COLO829 (cell line): Measurements from ENCODE around the gene CDKN2B.

Experiments
- DNase-seq: peaks from one replicate; pipeline ENCODE4 v3.0.0; 2012; ENCODE audit warnings: low spot score

CDKN2B gene

DNA sequence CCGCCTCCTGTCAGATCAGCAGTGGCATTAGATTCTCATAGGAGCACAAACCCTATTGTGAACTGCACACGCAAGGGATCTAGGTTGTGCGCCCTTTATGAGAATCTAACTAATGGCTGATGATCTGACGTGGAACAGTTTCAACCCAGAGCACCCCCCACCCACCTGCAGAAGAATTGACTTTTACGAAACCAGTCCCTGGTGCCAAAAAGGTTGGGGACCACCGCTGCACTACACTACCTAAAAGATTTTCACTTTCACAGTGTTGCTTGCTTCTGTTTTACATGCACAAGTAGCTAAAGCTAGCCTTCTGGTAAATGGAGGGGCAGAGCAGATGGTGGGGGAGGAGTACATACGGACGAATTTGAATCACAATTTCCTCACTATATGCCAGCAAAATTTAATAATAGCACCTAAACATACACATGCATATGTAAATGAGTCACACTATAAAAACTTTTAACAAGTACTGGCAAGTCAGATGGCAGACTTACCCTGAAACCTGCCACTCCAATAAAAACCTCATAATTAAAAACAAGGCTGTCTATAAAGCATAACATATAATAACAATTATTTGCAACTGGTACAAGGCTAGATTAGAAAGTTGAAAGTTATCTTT lies 24.0 kb upstream of the CDKN2B start:
- no peak for DNase-seq

DNA sequence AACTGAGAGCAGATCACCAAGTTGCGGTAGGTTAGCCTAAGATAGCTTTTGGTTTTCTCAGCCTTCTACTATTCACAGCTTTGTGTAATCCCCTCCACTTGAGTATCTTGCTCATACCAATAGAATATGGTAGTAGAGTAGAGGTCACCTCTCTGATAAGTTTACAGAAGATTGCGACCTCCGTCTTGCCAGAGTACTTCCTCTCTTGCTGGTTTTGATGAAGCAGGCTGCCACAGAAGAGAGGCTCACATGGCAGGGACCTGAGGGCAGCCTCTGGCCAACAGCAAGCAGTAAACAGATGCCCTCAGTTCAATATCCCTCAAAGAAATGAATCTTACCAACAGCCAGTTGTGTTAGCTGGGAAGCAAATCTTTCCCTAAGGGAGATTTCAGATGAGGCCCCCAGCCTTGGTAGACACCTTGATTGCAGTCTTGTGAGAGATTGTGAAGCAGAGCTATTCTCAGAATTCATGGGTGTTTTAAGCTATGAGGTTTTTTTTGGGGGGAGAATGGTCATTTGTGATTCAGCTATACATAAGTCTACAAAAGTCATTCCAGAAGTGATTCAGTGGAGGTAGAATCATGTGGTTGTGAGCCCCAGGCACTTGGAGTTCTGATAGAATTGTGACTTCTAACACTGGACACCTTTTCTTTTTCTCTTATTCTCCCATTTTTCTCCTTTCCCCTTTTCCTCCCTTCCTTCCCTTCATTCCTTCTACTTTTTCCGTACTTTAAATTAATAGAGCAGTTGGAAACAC lies 22.7 kb upstream of the CDKN2B start:
- DNase-seq = no peak

DNA sequence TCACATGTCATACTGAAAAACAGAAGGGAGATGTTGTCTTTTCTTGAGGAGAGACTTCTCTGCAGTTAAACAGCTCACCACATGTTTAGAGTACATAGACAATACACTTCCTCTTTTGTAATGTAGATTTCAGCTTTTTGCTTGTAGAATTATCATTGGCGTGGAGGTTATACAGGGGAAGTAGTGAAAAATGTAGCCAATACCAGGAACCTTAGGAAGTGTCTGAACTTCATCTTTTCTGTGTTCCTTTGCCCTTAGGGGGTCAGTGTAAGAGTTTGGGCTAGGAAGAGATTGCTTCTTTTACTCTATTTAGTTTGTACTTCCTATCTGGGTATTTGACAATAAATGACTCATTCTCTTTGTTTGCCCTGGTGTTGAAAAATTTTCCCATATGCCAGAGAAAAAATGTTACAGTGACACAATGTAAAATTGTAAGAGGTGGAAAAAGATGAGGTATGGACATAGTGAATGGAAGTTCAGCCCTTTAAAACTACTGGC lies 21.0 kb upstream of the CDKN2B start:
- no peak for DNase-seq

DNA sequence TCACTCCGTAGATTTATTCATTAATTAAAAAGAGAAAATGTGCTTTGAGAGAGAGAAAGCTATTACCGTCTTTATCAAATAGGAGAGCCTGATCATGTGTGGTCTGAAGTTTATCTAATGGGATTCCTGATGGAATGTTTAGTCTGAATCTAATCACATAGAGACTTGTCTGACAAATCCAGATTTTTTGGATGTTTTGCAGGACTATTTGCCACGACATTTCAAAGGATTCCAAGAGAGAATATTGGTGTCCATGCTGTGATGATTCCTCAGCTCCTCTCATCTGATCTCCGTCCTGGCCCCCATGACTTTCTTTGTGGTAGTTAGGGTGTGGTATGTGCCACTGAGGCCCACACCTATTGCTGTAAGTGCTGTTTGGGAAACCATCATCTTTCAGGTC lies 20.1 kb upstream of the CDKN2B start:
- DNase-seq = no peak

DNA sequence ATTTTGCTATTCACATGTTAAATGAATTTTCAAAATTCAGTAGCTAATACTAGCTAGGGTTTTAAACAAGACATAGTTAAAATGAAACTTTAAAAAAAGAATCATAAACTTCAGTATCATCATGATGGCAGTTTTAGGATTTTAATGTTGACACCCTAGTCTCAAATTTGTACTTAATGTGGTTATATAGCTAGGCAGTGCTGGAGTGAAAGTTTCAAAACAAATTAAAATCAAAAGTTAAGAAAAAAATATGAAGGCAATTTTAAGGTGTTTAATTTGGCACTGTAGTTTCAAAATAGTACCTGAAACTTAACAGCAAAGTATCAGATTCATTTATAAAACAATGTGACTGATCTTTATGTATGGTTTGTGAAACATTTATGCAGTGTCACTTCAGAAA lies 19.3 kb upstream of the CDKN2B start:
- DNase-seq = no peak

DNA sequence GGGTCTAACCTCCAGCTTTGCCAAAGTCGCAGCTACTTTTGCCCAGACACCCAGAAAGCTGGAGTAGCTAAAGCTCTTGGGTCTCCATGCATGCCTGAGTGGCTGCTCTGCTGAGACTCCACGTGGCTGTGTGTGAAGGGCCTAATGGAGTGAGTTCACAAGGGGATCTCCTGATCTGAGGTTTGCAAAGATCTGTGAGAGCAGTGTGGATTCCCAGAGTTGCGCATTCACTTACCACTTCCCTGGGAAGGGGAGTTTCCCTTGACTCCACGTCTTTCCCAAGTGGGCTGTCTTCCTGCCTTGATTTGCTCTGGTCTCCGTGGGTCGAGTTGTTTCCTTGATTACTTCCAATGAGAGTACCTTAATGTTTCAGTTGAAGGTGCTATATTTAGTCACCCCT lies 17.6 kb upstream of the CDKN2B start:
- DNase-seq = no peak

DNA sequence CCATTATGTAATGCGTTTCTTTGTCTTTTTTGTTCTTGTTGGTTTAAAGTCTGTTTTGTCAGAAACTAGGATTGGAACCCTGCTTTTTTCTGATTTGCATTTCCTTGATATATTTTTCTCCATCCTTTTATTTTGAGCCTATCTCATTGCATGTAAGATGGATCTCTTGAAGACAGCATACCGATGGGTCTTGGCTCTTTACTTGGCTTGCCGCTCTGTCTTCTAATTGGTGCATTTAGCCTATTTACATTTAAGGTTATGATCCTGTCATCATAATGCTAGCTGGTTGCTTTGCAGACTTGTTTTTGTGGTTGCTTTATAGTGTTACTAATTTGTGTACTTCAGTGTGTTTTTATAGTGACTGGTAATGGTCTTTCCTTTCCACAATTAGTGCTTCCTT lies 13.3 kb upstream of the CDKN2B start:
- no peak for DNase-seq

DNA sequence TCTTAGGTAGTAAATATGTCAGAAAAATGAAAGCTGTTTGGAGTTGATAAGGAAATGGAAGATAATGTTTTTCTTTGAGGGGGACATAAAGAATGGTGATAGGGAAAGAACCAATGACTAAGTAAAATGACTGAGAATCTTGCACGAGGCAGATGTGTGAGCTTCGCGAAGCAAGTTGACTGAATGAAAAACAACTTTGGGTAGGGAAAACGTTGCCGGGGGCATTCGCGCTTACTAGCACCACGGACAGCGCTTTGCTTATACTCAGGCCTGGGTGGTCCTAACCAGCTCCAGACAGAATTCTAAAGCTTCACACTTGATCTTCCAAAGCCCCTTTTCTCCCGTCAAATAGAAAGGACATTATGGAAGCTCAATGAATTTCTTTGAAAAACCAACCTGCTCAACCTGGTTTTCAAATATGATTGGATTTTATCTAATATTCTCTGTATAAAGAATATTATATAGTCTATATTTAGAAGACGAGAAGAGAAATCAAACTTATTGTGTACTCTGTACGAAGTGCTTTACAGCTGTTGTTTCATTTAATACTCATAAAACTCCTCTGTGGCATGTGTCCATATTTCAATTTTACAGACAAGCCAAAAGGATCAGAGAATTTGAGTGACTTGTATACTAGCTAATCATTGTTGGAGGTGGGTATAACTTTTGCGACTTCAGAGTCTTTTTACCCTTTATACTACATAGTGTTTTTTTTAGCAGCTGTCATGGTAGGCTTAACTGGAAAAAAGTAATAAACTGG lies 1.9 kb upstream of the CDKN2B start:
- no peak for DNase-seq

DNA sequence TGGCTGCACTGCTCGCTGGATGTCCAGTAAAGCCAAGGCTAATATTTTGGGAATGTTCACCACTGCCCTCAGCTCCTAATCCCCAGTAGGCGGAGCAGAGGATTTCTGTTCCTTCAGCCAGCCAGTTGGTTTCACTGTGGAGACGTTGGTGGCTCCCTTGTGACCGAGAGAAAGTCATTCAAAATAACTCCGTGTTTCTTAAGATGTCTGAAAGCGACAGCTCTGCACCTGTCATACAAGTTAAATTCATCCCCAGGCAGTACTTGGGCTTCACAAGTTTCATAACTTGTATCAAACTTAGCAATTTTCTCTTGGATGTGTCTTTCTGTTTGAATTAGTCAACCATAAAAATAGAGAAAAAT lies 382 bp upstream of the CDKN2B start:
- DNase-seq = no peak

DNA sequence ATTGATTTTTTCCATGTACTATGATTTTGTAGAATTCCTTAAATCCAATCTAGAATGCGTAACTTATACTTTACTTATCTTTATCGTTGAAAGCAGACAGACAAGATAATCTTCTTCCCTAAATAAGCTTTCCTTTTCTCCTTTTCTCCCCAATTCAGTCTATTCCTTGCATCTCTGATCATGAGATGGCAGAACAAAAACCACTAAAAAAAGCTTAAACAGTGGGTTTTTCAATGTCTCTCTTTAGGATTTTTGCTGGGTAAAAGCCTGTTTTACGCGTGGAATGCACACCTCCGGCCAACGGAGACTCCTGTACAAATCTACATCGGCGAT lies 755 bp downstream of the CDKN2B start:
- no peak for DNase-seq

DNA sequence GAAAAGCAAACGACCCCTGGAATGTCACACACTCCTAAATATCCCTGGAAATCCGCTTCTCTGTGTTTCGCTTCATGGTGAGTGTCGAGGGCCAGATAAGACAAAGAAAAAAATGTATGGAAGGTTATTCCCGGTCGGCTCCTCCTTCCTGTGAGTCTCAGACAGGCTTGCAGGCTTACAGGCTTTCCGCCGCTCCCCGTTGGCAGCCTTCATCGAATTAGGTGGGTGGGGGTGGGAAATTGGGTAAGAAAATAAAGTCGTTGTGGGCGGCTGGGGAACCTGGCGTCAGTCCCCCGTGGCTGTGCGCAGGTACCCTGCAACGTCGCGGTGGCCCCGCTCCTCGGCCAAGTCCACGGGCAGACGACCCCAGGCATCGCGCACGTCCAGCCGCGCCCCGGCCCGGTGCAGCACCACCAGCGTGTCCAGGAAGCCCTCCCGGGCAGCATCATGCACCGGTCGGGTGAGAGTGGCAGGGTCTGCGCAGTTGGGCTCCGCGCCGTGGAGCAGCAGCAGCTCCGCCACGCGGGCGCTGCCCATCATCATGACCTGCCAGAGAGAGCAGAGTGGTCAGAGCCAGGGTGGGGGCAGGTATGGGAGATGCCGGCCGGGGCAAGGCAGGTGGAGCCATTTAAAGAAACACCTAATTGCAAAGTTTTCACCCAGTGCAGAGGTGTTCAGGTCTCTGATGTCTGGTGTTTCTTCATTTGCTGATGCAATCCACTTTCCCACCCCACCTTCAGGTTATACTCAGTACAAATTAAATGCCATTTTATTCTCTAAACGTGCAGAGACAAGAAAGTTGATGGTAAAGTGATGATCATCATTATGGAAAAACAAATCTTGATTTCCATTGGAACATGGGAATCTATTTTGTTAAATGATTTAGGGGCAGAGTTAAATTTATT lies 3.2 kb downstream of the CDKN2B start:
- no peak for DNase-seq

DNA sequence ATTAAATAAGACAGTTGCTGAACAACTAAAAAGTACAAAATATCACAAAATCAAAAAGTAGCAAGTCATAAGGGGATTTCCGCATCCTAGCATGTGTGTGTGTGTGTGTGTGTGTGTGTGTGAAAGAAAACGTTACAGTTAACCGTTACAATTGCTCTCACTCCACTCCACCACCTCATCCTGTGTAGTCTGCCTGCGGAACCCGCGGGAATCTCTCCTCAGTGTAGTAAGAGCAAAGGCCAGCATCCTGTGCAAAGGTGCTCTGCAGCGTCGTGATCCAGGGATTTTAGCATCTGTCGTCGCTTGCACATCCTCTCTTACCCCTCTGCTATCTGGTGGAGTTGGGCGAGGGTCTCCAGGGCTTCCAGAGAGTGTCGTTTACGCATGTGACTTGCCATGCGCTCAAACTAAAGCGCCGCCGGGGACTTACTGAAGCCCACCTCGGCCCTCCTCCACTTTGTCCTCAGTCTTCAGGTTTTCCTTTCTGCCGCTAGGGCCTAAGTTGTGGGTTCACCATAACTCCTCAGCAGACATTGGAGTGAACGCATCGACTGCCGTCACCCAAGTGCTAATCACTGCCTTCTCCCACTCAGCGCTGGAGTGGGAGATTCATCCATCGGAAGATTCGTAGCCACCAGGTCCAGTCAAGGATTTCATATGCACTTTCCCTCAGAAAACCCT lies 3.9 kb downstream of the CDKN2B start:
- DNase-seq = no peak

DNA sequence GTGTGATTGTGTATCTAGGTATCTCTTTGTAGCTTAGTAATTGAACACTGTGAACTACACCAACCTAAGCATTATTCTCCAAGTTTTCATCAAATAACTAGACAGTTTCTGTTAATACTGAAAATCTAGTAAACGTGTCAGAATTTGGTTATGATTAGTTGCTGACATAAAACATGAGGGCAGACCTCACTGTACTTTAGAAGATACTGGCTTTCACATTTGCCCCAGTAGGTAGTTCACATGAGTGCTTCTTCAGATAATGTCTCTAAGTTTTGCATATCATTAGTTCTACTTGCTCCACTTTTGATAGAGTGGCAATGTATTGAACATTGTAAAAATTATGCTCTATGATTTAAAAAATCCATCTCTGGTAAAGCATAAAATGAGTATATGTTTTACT lies 7.1 kb downstream of the CDKN2B start:
- no peak for DNase-seq

DNA sequence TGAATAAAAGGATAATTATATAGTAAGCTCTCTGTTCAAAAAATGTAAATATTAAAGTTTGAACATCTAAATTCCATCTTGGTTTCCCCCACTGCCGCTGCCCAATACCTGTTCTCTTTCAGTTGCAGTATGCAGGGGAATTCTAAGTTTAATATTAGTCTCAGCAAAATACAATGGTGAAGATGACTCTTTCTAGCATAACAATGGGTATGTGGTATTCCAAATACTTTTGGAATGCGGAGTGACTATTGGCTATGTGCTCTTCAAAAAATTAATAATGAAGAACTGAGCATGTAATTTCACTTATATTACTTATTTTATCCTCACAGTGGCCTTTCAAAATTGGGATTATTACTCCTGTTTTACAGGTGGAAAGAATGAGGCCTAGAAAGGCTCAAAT lies 11.1 kb downstream of the CDKN2B start:
- no peak for DNase-seq

DNA sequence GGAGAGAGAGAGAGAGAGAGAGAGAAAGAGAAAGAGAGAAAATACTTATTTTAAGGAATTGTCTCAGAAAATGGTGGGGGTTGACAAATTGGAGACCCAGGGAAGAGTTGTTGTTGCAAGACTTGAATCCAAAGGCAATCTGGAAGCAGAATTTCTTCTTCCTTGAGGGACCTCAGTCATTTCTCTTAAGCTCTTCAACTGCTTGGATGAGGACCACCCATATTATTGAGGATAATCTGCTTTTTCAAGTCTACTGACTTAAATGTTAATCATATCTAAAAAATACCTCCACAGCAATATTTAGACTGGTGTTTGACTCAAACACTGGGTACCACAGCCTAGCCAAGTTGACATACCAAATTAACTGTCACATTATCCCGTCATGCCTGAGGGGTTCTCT lies 11.6 kb downstream of the CDKN2B start:
- no peak for DNase-seq

DNA sequence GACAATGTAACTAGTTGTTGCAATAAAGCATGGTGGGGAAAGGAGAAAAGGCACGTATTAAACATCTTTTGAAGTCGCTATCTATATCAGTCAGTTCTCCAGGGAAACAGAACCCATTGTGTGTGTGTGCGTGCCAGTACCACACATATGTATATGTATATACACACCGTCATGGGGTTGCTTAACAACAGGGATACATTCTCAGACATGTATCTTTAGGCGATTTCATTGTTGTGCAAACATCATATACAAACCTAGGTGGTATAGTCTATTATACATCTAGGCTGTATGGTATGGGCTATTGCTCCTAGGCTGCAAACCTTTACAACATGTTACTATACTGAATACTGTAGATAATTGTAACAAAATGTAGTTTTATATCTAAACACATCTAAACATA lies 12.2 kb downstream of the CDKN2B start:
- DNase-seq = no peak

DNA sequence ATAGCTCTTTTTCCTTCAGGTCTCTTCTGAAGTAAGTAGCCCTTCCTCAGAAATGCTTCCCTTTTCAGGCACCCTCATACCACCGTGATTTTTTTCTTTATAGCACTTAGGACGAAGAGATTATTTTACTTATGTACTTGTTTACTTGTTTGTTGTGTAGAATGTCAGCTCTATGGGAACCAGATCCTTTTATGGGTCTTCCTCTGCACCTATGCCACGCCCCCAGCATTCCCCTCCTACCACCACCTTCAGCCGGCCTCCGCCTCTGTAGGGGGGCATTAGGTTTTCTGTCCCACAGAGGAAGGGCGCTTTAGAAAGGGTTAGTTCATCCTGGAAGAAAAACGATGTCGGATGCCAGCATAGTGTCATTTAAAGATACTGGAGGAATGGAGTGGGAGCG lies 12.7 kb downstream of the CDKN2B start:
- DNase-seq = no peak

DNA sequence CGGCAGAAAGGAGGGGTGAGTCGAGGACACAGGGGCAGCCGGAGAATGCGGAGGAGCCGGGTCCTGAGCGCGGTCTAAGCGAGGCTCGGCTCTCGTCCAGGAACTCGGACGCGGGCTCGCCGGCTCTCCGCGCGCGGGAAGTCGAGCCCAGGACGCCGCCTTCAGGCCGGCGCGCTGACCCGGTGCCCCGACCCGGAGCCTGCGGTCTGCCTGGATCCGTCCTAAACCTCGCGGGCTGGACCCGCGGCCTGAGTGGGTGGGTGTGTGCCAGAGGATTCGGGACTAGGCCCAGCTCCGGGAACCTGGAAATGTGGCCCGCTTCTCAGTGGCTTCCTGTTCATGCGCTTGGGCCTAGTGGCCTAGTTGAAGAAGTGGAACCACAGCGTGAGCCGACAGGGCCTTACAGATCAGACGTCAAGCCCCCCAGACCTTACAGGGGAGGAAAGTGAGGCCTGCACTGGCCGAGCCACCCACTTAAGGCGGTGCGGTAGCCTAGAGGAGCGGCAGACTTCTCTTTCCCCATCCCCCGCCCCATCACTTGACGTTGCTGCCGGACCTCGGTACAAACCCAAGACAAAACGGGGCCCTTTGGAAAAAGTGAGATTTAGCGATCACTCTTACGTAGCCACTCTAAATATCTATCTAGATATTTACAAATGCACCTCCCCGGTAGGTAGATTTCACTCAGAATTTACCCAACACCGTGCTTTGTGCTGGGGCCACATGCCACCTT lies 13.3 kb downstream of the CDKN2B start:
- no peak for DNase-seq

DNA sequence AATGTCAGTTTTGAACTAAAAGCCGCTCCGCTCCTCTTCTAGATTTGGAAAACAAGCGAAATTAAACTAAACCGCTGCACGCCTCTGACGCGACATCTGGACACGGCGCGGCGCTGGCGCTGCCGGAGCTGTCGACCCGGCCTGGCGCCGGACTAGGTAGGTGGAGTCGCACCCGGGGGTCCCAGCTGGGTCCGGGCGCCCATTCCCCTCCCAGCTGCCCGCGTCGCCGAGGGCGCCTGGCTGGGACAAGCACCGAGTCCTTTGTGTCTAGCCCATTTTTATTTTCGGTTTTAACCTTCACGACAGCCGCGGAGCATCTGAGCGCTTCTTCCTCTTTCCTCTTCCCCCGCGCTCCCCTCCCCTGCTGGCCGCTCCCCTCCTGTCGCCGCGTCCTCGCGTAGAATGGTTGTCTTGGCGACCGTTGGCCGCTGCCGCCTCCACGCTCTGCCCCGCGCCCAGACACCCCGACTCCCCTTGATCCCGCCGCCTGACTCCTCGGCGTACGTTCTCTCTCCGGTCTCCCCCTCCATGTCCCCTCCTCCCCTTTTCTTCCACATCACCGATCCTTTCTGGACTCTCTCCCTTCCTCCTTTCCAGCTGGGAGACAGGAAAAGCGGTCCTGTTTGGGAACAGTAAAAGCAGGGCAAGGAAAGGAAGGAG lies 14.0 kb downstream of the CDKN2B start:
- no peak for DNase-seq

DNA sequence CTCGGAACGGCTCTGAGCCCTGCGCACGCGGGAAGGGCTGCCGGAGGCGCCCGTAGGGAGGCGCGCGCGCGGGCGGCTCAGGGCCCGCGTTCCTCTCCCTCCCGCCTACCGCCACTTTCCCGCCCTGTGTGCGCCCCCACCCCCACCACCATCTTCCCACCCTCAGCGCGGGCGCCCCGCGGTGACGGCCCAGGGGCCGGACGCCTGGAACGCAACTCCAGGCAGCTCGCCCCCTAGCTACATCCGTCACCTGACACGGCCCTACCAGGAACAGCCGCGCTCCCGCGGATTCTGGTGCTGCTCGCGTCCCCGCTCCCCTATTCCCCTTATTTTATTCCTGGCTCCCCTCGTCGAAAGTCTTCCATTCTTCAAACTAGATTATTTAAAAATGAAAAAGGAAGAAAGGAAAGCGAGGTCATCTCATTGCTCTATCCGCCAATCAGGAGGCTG lies 14.5 kb downstream of the CDKN2B start, which contains the start of gene CDKN2B-AS1:
Gene CDKN2B-AS1 (plus strand): TSS at position 236 of the 450 bp plus-strand sequence.
- DNase-seq = no peak
